DMS153 treated with DMSO at 0.1 percent for 48 hours (cell line): ENCODE results near the gene CST11.
A peak's percentile ranks its signal among the peaks of the same experiment; 100 is the strongest.

Experiments used
- DNase-seq: peaks from one replicate; lab custom pipeline; 2025; ENCODE audit not compliant: unreplicated experiment; lab: John Stamatoyannopoulos, UW

The CST11 gene

DNA sequence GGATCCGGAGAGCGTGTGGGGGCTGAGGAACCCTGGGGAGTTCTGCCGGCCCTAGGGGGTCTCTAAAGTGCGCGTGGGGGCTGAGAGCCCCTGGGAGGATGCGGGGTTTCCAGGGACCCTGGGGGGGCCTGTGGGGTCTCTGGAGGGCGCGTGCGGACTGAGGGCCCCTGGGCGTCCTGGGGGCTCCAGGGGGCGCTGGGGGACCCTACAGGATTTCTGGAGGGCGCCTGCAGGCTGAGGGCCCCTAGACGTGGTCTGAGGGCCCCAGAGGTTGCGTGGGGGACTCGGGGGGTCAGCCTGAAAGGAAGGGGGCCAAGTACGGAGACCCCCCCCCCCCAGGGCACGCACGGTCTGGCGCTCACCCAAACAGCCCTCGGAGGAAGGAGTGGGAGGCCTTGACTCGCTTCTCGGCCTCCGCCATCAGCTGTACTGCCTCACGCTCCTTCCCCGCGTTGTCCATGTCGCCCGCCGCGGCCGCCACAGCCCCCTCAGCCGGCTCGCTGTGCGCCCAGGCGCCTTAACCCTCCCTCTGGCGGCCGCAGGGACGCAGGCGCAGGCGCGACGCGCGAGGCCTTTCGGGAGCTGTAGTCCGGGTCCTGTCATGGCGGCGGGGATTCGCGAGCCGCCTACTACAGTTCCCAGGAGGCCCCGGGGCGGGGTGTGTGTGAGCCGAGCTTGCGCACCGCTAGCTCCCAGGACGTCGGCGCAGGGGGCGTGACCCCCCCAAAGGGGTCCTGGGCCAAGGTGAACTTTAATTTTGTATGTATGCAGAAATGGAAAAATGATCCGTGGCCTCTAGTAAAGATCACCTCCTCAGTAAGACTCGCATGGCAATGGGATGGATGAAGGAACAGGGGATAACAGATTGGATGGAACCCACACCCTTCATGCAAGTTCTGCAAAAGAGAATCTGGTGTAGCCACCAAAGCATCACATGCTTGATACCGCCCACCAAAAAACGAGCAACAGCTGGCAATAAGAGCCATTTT is 31.4 kb downstream of the CST11 start, which contains the start of gene NAPB:
Gene NAPB (minus strand): TSS at position 546 of the 989 bp plus-strand sequence. CDS start 86 bp downstream, at position 460.
- peak; percentile 71 for DNase-seq

DNA sequence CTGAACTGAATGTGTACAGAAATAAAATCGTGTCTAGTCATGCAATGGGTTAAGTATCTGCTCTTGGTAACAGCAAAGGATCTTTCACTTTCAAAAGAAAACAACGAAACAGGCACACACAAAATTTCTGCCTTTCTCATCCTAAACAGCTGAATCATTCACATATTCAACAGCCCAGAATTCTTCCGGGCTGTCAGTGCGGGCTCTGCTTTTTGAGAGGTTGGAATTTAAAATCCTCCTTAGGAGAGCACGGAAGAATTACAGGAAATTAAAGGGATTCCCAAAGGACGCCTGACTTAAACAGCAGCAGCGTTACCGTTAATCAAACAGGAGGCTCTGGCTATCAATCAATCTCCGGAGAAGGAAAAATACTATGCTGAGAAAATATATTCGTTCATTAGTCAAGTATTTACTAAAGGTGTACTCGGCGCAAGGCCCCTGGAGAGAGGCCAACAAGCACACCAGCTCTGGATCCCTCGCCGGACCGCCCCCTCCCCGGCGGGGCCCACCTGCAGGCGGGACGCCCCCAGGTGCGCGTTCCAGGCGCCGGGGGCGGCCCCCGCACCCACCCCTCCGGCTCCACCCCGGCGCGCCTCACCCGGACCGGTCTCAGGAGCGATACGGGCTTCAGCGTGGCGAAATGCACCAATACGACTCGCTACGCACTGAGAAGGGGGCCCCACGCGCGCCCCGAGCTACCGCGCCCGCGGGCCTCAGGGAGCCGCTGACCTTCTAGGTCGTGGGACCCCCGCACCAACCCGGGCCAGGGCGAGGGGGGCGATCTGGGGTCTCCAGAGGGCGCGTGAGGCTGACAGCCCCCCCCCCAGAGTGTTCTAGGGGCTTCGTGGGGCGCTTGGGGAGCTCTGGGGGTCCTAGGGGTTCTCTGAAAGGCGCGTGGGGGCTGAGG is 32.4 kb downstream of the CST11 start:
- DNase-seq = peak; percentile 4

DNA sequence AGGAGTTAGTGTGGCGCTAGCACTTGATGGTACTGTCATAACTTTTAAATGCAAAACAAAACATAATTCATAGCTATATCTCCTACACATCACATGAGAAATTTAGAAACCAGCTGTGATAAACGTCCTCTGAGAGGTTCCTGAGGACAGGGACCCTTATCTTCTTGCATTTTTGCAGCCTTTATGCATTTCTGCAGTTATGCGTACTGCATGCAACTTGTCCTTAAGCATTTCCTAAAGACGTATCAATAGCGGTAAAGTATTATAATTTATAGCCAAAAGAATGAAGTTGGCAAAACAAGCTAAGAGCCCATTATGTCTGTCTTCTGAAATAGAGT is 33.0 kb downstream of the CST11 start:
- no peak for DNase-seq

DNA sequence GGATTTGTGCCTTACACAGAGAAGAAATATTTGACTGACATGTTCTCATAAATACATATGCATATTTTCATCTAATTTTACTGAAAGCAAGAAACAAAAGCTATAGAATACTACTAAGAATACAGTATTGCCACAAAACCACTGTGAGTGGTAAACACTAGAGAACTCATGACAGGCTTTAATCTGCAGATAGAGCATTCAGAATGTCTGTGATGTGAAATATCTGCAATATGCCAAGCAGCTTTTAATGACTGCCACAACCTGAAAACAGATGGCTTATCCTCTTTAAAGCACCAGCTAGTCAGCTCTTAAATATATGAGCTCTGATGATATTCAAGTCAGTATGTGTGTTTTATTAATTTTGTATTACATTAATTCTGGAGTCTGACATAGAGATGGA is 34.8 kb downstream of the CST11 start:
- no peak for DNase-seq

DNA sequence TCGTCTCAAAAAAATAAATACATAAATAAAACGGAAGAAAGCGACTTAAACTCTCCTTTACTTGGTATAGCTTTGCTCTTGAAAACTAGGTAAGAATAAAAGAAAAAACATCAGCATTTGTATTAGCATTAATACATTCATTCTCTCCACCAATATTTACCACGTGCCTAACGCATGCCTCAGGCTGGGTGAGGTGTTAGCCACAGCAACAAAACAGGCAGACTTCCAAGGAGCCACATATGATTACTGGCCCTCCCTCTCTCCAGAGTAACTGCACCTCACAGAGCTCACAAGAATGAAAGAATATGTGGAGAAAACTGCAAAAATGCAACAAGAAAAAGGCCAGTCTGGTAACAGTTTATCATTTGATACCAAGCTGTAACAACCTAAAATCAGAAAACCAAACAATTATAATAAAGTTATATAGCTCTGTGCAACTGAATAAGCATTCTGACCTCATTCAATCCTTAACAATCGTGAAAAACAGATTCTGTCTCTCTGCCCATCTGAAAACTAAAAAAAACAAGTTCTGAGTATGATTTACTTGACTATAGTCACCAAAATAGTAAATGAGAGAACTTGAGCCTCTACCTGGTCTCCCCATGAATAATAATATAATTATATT is 36.6 kb downstream of the CST11 start:
- DNase-seq = no peak

DNA sequence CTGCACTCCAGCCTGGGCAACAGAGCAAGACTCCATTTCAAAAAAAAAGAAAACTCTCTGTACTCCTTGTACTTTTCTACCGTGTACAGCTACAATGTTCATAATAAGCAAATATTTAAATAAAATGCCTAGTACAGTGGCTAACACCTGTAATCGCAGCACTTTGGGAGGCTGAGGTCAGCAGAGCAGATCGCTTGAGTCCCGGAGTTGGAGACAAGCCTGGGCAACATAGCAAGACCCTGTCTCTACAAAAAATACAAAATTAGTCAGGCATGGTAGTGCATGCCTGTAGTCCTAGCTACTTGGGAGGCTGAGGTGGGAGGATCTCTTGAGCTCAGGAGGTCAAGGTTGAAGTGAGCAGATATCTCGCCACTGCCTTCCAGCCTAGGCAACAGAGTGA is 37.1 kb downstream of the CST11 start:
- no peak for DNase-seq

DNA sequence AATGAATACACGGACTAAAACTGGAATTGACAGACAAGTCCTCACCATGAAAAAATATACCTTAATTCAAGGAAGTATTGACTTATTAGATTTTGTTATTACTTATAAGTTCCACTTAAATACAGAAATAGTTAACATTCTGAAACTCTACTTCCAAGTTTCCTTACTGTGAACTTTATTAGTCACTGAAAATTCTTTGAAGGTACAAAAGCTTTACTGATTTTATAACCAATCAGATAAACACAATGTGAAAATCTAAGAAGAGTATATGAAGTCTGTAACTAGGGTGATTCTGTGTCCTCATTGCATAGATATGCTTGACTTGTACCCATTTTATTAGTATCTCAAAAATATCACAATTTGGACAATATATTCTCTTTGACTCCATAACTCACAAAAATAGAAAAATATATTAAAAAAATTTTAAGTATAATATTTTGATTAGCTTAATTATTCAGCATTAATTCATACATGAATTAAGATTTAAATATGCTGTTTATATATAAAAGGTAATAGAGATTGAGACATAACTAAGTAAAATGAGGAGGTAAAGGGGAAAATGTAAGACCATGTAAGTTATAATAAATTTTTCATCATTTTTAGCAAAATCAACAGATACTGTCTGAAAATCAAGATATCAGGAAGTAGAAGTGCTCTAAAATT is 38.0 kb downstream of the CST11 start:
- no peak for DNase-seq

DNA sequence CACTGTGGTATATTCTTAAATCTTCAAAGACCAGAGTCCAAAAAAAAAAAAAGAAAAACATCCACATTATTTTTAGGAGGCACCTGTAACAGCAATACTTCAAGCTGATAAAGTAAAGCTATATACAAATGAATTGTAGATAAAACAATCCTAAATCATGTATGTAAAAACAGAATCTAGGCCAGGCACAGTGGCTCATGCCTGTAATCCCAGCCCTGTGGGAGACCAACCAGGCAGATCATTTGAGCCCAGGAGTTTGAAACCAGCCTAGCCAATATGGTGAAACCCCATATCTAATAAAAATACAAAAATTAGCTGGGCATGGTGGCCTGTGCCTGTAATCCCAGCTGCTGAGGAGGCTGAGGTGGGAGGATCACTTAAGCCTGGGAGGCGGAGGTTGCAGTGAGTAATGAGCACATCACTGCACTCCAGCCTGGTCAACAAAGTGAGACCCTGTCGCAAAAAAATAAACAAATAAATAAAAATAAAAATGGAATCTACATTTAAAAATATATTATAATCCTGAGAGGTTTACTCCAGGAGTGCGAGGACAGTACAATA is 38.7 kb downstream of the CST11 start:
- DNase-seq = no peak

DNA sequence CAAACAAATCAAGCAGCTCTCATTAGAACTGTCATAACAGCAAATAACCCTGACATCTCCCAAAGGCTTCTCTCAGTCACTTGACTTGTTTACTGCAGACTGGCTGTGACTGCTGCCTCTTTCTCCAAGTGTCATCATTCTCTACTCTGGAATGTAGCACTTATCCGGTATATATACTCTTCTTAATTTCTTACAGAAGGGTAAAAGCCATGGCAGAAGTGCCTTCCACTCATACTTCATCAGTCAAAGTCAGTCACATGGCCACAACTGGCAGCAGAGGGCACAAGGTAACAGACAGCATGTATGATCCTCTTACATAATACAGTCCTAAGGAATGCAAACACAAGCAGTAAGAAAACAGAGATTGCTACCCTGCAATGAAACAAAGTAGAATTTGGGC is 40.6 kb downstream of the CST11 start:
- no peak for DNase-seq

DNA sequence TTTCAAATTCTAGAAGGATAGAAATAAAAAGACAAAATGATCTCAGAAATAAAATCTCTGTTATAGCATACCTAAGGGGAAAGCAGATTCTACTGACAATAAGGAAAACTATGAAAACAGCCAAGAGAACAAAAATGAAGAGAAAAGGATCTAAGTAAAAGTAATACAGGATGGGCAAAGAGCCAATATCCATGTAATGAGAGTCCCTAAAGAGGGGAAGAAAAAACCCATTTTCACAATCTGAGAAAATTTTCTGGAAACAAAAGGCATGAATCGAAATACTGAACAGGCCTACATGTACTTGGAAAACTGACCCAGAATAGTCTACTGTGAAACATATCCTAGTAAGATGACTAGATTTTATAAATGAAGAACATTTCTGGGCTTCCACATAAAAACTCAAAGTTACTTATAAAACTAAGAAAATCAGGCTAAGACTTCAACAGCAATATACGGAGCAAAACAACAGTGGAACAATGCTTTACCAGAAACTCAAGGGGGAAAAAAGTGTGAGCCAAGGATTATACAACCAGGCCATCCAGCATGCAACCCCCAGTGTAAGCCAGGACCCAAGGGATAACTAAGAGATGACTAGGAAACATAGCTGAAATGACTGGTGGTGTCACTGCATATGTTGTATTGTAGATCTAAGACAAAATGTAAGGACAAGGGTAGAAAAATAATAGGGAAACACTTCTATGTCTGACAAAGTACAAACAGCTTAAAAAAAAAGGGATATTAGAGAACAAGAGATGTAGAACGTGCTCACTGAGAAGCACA is 41.6 kb downstream of the CST11 start:
- DNase-seq = no peak

DNA sequence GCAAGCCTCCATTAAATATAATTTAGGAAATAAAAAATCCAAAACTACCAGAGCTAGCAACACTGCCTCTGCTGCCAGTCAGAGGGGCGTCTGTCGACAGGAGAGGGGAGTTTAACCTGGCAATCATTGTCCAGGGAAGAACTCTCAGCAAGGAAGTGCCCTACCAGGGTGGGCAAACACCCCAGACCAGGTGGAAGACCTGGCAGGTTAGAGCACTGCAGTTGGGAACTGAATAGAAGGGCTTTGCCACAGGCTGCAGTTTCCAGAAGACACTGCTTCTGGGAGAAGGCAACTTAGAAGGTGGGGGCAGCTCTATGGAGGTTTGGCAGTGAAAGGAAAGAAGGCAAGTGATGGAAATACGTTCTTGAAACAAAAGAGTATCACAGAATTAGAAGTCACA is 42.9 kb downstream of the CST11 start:
- DNase-seq = no peak

DNA sequence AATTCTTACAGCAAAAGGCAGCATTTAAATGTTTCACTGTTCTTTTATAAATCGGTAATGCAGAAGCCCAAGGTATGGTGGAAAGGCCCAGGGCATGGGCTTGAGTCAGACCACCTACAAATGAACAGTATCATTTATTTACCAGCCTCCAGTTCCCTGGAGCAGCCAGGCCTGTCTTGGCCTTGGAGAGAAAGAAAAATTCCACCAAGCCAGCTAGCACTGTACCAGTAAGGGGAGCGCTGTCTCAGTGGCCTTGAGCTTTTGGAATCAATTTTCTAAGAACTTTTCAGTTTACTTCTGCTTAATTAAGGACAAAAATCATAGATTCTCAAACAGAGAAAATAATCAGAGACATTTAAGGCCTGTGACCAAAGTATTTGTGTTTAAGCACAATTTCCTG is 43.7 kb downstream of the CST11 start:
- no peak for DNase-seq

DNA sequence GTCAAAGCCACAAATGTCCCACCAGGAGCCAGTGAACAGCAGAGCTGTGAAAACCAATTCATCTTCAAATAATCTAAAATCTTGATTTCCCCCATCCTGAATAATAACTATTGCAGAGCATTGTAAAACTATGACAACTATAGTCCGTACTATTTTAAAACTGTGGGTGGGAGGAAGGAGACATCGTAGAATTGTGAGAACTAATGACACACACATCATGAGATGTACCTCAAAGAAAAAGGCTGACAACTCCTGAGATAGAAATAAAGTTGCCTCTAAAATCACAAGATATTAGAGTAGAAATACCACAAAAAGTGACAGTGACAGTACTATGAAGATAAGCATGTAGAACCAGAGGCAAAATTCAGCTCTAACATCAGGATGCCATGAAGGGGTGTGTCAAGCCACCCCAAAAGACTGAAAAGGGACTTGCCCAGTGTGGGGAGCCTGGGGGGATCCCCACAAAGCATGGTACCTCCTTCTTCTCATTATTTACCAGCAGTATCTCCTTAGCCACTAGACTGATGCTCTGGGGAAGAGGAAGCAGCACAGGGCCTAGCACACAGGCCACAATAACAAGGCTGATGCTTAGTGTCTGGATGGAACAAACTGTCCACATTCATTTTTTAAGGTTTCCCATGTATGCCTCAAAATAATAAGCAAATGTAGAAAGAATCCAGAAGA is 44.8 kb downstream of the CST11 start:
- no peak for DNase-seq

DNA sequence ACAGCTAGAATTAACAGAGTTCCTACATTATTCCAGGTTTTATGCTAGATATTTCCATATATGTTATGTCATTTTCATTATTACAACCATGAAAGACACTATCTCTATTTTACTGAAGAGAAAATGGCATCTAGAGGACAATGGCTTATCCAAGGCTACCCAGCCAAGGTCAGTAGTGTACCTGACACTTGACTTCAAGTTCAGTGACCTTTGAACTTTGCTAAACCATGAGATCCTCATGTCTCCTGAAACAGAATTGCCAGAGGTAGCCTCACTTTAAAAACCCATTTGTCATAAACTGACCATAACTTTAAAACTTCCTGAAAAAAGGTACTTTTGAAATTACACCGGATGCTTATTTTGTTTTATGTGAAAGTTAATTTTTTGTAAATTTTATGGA is 45.8 kb downstream of the CST11 start:
- no peak for DNase-seq

DNA sequence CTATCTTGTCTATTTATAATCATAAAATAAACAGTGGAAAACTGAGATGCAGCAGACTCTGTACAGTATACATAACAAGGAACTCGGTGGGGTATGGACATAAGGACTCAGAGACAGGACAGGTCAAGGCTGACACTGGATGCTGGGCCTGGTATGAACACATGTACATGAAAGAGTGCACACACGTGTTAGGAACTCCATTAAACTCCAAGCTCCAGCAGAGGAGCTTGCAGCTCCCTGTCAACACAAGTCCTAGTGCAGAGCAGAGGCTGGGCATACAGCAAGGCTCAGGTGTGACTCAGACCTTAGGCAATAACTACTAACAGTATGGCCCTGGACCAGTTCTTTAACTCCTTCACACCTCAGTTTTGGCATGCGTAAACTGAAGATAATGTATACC is 48.5 kb downstream of the CST11 start:
- no peak for DNase-seq

DNA sequence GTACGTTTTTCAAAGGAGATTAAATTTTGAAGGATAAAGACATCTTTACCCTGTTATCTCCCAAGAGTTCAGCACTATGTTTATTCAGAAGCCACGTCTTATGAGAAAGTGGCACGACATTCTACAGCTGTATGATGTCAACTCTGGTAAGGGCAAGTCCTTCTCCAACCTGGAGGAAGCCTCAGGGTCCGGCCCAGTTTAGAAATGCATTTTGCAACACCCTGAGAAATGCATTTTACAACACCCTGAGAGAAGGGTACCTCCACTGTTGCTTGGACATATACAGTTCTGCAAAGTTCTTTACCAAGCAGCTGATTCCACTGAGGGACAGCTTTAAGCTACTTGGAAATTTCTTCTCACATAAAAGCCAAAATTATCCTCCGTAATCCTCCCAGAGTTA is 48.9 kb downstream of the CST11 start:
- DNase-seq = no peak

DNA sequence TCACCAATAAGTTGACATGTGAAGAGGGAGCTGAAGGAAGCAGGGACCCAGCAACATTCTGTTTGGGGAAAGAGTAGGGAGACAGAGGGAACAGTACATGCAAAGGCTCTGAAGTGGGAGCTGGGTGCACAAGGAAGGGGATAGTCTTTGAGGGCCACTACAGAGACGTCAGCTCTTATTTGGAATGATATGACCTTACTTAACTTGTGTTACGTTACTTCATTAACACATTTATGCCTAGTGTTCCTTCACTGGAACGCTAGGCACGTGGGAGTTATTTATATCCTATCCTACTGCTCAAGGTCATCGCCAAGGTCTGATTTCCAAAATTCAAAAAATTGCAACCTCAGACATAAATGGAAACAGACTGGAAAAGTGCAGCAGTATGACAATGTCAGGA is 51.6 kb downstream of the CST11 start:
- no peak for DNase-seq
